Measurements from ENCODE around the gene PGLYRP2. TPM values are rescaled to one million over a fixed set of nuclear protein-coding genes. Genes with fewer than 3 reads are reported as not detected.
"Not testable (repeated sequence)": the region's sequence is repeated elsewhere in the genome, so short reads cannot be mapped to it uniquely, and the experiment has no call there.

The PGLYRP2 gene
- total RNA-seq, 2 experiments from 2014 or later, result not detected

DNA sequence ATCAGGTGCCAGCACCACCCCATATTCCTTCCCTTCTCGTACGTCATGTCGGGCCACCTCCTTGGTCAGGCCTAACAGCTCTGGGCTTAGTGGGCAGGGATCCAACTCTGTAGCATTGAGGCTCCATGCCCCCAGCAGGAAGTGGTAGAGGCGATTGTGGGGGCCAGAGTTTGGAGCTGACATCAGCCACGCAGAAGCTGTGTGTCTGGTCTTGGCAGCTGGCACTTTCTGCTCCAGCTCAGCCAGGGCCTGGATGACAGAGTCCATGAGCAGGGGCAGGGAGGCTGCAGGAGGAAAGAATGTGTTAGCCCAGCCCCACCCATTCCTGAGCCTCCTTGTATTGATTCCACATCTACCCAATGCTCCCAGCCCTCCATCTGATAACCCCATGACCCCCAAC lies 3.0 kb downstream of the PGLYRP2 start:
- H3K36me3 Mint-ChIP-seq (ENCODE audit: low read depth), result no peaks in the 10 kb centered on the region
- H3K4me3 Mint-ChIP-seq, result no peak overlapping the region
- CTCF ChIA-PET, result interaction anchor here (1.6 kb wide), 1 partner anchor 79 kb away, joined by 3 read pairs; no protein-coding TSS in a partner anchor
- H3K4me3 ChIP-seq (ENCODE audit: low read length), result no peak overlapping the region
- TF ChIP-seq, protein P1, sequence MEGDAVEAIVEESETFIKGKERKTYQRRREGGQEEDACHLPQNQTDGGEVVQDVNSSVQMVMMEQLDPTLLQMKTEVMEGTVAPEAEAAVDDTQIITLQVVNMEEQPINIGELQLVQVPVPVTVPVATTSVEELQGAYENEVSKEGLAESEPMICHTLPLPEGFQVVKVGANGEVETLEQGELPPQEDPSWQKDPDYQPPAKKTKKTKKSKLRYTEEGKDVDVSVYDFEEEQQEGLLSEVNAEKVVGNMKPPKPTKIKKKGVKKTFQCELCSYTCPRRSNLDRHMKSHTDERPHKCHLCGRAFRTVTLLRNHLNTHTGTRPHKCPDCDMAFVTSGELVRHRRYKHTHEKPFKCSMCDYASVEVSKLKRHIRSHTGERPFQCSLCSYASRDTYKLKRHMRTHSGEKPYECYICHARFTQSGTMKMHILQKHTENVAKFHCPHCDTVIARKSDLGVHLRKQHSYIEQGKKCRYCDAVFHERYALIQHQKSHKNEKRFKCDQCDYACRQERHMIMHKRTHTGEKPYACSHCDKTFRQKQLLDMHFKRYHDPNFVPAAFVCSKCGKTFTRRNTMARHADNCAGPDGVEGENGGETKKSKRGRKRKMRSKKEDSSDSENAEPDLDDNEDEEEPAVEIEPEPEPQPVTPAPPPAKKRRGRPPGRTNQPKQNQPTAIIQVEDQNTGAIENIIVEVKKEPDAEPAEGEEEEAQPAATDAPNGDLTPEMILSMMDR (IDR thresholded peaks at IDR 0.05), result no peak
- H3K4me1 ChIP-seq (ENCODE audit: insufficient read depth, low read length), result peaks cover 37% of the 10 kb centered on the region
- H3K36me3 ChIP-seq (ENCODE audit: insufficient read depth, low read length), result no peaks in the 10 kb centered on the region
- intact Hi-C loops (cut with DNase I, micrococcal nuclease), result loop anchor here in 1 of 2 experiments (5.0 kb wide), 1 partner anchor 56 kb away; no protein-coding TSS in a partner anchor
- no peak for DNase-seq
- no peak for ATAC-seq (ENCODE audit: poor library complexity)
- peaks cover 0 to 9% of the 10 kb centered on the region in 2 experiments for H3K9me3 ChIP-seq (ENCODE audit: control insufficient read depth in 1 of 2, insufficient read depth in 1 of 2, low read length in 2 of 2)
- POLR2A ChIA-PET, result interaction anchor here (2.6 to 3.4 kb wide), 2 partner anchors 13 to 75 kb away, joined by 7 to 17 read pairs; partner anchors contain the start of gene RASAL3
- no peak overlapping the region for H3K27ac ChIP-seq (ENCODE audit: low read depth in 1 of 2, low read length in 2 of 2)
- H3K4me1 Mint-ChIP-seq (ENCODE audit: low read depth), result peaks cover 41% of the 10 kb centered on the region
- H3K27ac Mint-ChIP-seq, result no peak overlapping the region
- H3K27me3 ChIP-seq (ENCODE audit: control insufficient read depth in 1 of 2, insufficient read depth in 2 of 2, low read length in 2 of 2), result no peaks in the 10 kb centered on the region
- H3K9me3 Mint-ChIP-seq, result no peaks in the 10 kb centered on the region
- no peaks in the 10 kb centered on the region for H3K27me3 Mint-ChIP-seq

DNA sequence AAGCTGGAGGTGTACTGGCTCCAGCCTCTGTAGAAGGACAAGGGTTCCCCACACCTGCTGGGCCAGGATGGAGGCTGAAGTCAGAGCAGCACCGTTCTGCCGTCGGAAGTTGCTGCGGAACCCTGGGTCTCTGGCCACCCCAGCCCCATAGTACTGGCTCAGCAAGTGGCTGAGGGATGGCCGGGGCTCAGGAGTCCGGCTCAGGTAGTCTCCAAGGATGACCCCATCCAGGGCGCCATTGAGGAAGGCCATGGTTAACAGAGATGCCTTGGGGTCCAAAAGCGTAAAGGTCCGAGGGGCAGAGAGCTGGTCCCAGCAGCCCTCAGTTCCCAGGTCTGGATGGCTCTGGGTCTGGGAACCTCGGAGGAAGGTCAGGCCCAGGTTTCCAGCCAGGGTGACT lies 3.7 kb downstream of the PGLYRP2 start:
- H3K27ac ChIP-seq (ENCODE audit: low read depth in 1 of 2, low read length in 2 of 2), result no peak overlapping the region
- H3K27me3 Mint-ChIP-seq, result no peaks in the 10 kb centered on the region
- no peaks in the 10 kb centered on the region for H3K27me3 ChIP-seq (ENCODE audit: control insufficient read depth in 1 of 2, insufficient read depth in 2 of 2, low read length in 2 of 2)
- POLR2A ChIA-PET, result no interaction called here
- peaks cover 41% of the 10 kb centered on the region for H3K4me1 Mint-ChIP-seq (ENCODE audit: low read depth)
- H3K9me3 Mint-ChIP-seq, result no peaks in the 10 kb centered on the region
- no peak overlapping the region for H3K4me3 ChIP-seq (ENCODE audit: low read length)
- intact Hi-C loops (cut with DNase I, micrococcal nuclease), result loop anchor here in 1 of 2 experiments (5.0 kb wide), 1 partner anchor 57 kb away; no protein-coding TSS in a partner anchor
- CTCF ChIA-PET, result interaction anchor here (1.6 kb wide), 1 partner anchor 80 kb away, joined by 3 read pairs; no protein-coding TSS in a partner anchor
- TF ChIP-seq, protein P1 (IDR thresholded peaks at IDR 0.05), result no peak
- ATAC-seq (ENCODE audit: poor library complexity), result no peak
- DNase-seq, result no peak
- peaks cover 0 to 9% of the 10 kb centered on the region in 2 experiments for H3K9me3 ChIP-seq (ENCODE audit: control insufficient read depth in 1 of 2, insufficient read depth in 1 of 2, low read length in 2 of 2)
- no peak overlapping the region for H3K4me3 Mint-ChIP-seq
- peaks cover 37% of the 10 kb centered on the region for H3K4me1 ChIP-seq (ENCODE audit: insufficient read depth, low read length)
- H3K36me3 ChIP-seq (ENCODE audit: insufficient read depth, low read length), result no peaks in the 10 kb centered on the region
- H3K27ac Mint-ChIP-seq, result no peak overlapping the region
- no peaks in the 10 kb centered on the region for H3K36me3 Mint-ChIP-seq (ENCODE audit: low read depth)

DNA sequence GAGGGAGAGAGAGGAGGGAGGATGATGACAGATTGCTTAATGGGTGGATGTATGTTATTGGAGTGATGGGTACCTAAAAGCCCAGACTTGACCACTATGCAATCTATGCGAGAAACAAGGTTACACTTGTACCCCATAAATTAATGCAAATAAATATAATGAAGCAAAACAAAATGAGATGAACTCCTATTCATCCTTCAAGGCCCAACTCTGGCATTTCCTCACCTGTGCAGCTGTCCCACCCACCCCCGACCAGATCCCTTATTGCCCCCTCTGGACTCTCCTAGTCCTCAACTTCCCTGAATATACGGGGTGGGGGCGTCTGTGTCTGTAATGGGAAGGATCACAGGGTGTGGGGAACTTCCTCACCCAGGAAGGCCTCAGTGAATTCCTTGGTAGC lies 4.1 kb downstream of the PGLYRP2 start:
- H3K4me1 Mint-ChIP-seq (ENCODE audit: low read depth), result peaks cover 38% of the 10 kb centered on the region
- POLR2A ChIA-PET, result no interaction called here
- no peaks in the 10 kb centered on the region for H3K27me3 ChIP-seq (ENCODE audit: control insufficient read depth in 1 of 2, insufficient read depth in 2 of 2, low read length in 2 of 2)
- ATAC-seq (ENCODE audit: poor library complexity) (no peak), DNase-seq (no peak)
- H3K36me3 Mint-ChIP-seq (ENCODE audit: low read depth), result no peaks in the 10 kb centered on the region
- intact Hi-C loops (cut with DNase I, micrococcal nuclease), result loop anchor here in 1 of 2 experiments (5.0 kb wide), 1 partner anchor 57 kb away; no protein-coding TSS in a partner anchor
- no peak overlapping the region for H3K27ac Mint-ChIP-seq
- H3K4me1 ChIP-seq (ENCODE audit: insufficient read depth, low read length), result peaks cover 35% of the 10 kb centered on the region
- H3K4me3 Mint-ChIP-seq, result no peak overlapping the region
- no peaks in the 10 kb centered on the region for H3K36me3 ChIP-seq (ENCODE audit: insufficient read depth, low read length)
- TF ChIP-seq, protein P1 (IDR thresholded peaks at IDR 0.05), result no peak
- no peaks in the 10 kb centered on the region for H3K27me3 Mint-ChIP-seq
- no peak overlapping the region for H3K4me3 ChIP-seq (ENCODE audit: low read length)
- CTCF ChIA-PET, result interaction anchor here (1.6 kb wide), 1 partner anchor 80 kb away, joined by 3 read pairs; no protein-coding TSS in a partner anchor
- no peaks in the 10 kb centered on the region for H3K9me3 Mint-ChIP-seq
- H3K27ac ChIP-seq (ENCODE audit: low read depth in 1 of 2, low read length in 2 of 2), result no peak overlapping the region
- H3K9me3 ChIP-seq (ENCODE audit: control insufficient read depth in 1 of 2, insufficient read depth in 1 of 2, low read length in 2 of 2), result peaks cover 0 to 9% of the 10 kb centered on the region in 2 experiments

DNA sequence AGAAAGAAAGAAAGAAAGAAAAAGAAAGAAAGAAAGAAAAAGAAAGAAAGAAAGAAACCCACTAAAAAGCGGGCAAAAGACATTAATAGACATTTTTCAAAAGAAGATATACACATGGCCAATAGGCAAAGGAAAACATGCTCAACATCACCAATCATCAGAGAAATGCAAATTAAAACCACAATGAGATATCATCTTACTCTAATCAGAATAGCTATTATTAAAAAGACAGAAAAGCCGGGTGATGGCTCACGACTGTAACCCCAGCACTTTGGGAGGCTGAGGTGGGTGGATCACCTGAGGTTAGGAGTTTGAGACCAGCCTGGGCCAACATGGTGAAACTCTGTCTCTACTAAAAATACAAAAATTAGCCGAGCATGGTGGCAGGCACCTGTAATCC lies 5.5 kb downstream of the PGLYRP2 start:
- H3K4me3 ChIP-seq (ENCODE audit: low read length); ATAC-seq (ENCODE audit: poor library complexity); H3K27me3 Mint-ChIP-seq; H3K36me3 ChIP-seq (ENCODE audit: insufficient read depth, low read length); H3K27ac Mint-ChIP-seq; CTCF ChIA-PET; intact Hi-C loops (cut with DNase I, micrococcal nuclease); H3K9me3 Mint-ChIP-seq; H3K9me3 ChIP-seq (ENCODE audit: control insufficient read depth in 1 of 2, insufficient read depth in 1 of 2, low read length in 2 of 2); DNase-seq; H3K27ac ChIP-seq (ENCODE audit: low read depth in 1 of 2, low read length in 2 of 2); H3K36me3 Mint-ChIP-seq (ENCODE audit: low read depth); H3K27me3 ChIP-seq (ENCODE audit: control insufficient read depth in 1 of 2, insufficient read depth in 2 of 2, low read length in 2 of 2): not testable (repeated sequence)
- Mint-ChIP-seq H3K4me3 (peak overlapping the region; percentile 18), H3K4me1 (ENCODE audit: low read depth) (peaks cover 38% of the 10 kb centered on the region)
- peaks cover 34% of the 10 kb centered on the region for H3K4me1 ChIP-seq (ENCODE audit: insufficient read depth, low read length)
- POLR2A ChIA-PET, result interaction anchor here (1.1 to 1.3 kb wide), 5 partner anchors 10 to 724 kb away, joined by 3 to 6 read pairs (median 3); partner anchors contain the start of genes AKAP8, AKAP8L, AP1M1 and RASAL3

Measured in CD4-positive, alpha-beta T cell (primary cell).